NCI-H2227 (cell line): ENCODE measurements around the gene ZNF254.
"Not testable (repeated sequence)": the region's sequence is repeated elsewhere in the genome, so short reads cannot be mapped to it uniquely, and the experiment has no call there.

Experiments
- DNase-seq: peaks from one replicate; lab custom pipeline; 2025; ENCODE audit not compliant: unreplicated experiment; lab: John Stamatoyannopoulos, UW

ZNF254 gene

DNA sequence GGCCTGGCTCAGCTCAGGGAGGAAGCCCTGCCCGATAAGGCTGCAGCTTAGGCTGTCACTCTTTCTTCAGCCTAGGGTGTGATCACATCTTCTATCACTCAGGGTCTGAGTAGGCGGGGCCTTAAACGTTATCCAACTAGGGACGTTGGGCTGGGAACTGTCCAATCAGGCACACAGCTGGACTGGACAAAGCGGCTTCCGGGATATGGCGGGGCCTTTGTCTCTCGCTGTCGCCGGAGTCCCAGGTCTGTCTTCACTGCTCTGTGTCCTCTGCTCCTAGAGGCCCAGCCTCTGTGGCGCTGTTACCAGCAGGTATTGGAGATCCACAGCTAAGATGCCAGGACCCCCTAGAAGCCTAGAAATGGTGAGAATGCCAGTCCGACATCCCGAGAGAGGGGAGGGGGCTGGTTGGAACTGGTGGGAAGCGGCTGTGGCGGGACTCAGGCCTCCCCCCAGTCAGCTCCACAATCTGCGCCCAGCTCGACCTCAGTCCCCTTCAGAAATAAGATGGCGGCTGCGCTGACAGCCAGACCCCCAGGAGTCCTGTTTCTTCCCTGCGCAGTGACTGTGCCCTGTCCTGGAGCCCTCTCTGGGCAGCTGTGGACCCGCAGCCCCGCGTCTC is at the start of gene ZNF254:
Gene ZNF254 (plus strand): TSS at position 214 of the 622 bp plus-strand sequence. CDS start 121 bp downstream, at position 335.
- peak; percentile 88 for DNase-seq

- DNase-seq = no peak
These were observed 46.4 kb upstream of the ZNF254 start for GRCh38 chr19:24040621-24041020.

DNA sequence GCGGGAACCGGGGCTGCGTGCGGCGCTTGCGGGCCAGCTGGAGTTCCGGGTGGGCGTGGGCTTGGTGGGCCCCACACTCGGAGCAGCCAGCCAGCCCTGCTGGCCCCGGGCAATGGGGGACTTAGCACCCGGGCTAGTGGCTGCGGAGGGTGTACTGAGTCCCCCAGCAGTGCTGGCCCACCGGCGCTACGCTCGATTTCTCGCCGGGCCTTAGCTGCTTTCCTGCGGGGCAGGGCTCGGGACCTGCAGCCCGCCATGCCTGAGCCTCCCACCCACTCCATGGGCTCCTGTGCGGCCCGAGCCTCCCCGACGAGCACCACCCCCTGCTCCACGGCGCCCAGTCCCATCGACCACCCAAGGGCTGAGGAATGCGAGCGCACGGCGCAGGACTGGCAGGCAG is 45.7 kb upstream of the ZNF254 start:
- not testable (repeated sequence) for DNase-seq

DNA sequence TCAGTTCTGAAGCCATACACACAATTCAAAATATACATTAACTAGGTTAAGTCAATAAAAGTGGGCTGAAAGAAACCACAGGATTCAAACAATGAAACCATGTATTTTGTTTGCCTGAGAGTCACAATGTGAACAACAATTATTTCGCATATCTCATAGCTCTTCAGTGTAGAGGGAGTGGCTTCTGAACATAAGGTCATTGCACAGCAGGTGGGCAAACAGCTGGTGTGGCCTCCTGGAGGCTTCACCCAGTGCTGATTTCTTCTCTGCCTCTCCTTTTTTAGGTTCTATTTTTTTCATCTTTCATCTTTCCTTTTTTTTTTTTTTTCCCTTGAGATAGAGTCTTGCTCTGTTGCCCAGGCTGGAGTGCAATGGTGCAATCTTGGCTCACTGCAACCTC is 40.4 kb upstream of the ZNF254 start:
- no peak for DNase-seq

GRCh38 chr19:24048261-24048660 is 38.7 kb upstream of the ZNF254 start:
- DNase-seq = no peak

GRCh38 chr19:24049537-24049936 is 37.5 kb upstream of the ZNF254 start:
- DNase-seq = no peak

DNA sequence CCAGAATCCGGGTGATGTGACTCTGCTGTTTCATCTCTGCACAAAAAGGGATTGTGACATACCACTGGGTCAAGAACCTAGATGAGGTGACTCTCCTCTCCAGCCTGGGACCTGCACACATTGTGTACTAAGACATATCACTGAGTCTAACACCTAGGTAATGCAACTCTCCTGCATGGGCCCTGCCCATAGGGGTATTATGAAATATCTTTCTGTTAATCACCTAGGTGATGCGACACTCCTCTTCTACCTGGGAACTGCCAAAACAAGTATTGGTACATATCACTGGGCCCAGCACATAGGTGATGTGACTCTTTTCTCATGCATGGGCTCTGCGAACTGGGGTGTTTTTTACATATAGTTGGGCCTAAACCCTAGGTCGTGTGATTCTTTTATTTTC is 35.5 kb upstream of the ZNF254 start:
- DNase-seq = no peak

DNA sequence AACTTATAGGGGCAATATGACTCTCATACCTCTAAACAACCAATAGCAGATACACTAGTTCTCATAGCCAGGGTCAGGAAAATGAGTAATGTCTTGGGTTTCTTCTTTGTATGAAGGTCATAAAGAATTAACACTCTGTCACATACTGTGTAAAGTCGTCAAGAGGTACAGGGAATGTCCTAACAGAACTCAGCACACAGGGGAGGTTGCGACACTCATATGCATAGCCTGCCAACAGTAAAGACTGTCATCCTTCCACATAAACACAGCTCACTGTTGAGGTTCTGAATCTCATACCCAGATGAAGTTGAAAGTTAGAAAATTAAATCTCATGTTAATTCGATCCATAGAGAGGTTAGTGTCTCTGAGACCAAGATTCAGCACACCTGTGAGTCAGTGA is 34.2 kb upstream of the ZNF254 start:
- no peak for DNase-seq

DNA sequence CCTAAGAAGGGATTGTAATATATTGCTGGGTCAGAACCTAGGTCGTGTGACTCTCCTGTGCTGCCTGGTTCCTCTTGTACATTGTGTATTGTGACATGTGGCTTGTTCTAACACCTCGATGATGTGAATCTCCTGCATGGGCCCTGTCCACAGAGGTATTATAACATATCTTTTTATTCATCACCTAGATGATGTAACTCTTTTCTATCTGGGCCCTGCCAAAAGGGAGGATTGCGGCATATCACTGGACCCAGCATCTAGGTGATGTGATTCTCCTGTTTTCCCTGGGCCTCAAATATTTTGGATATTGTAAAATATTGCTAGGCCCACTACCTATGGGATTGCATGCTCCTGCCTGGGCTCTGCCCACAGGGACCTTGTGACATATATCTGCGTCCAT is 33.4 kb upstream of the ZNF254 start:
- DNase-seq = no peak

GRCh38 chr19:24054044-24054935 is 32.7 kb upstream of the ZNF254 start:
- no peak for DNase-seq

DNA sequence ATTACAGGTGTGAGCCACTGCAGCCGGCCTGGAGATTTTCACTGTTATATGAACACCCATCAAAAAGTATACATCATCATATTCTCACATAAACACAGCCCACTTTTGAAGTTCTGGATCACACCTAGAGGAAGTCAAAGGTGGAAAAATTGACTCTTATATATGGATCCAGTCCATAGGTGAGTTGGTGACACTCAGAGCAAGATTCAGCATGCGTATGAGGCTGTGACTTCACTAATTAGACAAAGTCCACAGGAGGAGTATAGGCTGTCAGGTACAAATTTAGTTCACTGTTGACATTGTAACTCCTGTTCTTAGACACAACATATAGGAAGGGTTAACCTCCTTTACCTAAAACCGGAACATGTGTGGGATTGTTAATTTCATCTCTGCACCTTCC is 31.4 kb upstream of the ZNF254 start:
- no peak for DNase-seq

DNA sequence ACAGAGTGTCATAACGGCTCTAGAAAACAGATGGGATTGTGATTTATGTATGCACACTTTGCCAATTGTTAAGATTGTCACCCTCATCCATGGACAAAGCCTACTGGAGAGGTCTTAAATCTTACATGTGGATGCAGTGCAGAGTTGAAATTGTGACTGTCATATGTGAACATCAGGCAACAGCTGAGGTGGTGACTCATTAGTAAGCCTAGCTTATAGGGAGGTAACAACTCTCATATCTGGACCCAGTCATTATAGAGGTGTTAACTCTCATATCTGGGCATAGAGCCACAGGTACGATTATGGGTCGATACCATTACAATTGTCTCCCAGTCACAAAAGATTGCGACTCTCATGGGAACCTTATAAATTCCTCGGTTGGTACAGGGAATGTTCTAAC is 29.8 kb upstream of the ZNF254 start:
- DNase-seq = no peak

DNA sequence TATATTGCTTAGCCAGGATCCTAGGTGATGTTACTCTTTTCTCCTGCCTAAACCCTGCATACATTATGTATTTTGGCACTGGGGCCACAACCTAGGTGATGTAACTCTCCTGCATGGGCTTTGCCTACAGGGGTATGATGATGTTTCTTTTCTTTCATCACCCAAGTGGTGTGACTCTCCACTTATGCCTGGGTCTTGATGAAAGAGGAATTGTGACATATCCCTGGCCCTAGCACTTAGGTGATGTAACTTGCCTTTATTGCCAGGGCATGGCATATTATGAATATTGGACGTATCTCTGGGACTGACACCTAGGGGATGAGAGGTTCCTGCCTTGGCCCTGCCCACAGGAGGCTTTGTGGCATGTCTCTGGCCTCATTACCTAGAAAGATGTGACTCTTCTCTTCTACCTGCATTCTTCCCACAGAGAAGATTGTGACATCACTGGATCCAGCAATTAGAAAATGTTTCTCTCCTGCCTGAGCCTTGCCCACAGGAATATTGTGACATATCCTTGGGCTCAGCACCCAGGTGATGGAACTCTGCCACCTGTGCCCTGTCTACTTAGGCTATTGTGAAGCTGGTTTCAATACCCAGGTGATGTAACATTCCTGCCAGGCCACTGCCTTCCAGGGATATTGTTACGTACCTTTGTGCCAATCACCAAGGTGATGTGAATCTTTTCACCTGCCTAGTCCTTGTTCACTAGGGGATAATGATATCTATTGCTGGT is 27.3 kb upstream of the ZNF254 start:
- DNase-seq = no peak

DNA sequence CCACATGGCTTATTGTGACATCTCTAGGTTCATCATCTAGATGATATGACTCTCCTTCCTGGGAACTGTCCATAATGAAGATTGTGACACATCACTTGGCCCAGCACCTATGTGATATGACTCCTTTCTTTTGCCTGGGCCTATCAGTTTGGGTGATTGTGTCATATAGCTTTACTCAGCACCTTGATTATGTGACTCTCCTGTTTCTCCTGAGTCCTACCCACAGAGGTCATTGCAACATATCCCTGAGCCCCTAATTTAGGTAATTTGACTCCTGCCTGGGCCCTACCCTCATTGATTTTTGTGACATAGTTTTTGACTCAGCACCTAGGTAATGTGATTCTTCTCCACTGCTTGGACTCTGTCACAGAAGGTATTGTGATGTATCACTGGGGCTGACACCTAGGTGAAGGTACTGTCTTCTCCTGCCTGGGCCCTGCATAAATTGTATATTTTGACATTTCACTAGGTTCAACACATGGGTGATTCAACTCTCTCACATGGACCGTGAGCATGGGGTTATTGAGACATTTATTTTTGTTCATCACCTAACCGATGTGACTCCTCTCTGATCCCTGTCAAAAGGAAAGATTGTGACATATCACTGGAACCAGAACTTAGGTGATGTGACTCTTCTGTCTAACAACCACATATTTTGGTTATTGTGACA is 26.2 kb upstream of the ZNF254 start:
- no peak for DNase-seq

DNA sequence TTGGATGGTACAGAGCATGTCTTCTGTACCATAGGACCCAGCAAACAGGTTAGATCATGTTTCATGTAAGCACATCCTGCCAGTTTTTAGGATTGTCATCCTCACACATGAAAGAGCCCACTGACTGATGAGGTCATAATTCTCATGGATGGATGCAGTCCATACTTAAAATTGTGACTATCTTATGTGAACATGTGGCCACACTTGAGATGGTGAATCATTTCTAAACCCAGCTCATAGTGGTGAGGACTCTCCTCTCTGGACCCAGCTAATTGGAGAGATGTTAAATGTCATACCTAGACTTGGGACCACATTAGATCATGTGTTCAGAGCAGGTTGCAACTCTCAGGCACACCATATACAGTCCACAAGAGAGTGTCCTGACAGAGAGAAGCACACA is 24.8 kb upstream of the ZNF254 start:
- no peak for DNase-seq

DNA sequence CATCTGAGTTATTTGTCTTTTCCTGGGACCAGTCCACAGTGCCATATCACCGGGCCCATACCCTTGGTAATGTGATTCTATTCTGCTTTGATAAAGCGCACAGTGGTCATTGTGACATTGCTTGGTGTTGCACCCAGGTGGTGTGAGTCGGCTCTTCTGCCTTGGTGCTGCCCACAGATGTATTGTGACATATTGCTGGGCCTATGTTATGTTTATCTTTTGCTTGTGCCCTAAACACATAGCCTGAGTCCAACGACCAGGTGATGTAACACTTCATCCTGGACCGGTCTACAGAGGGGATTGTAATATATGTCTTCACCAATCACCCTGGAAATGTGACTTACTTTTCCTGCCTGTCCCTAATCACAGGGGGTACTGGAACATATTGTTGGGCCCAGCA is 23.7 kb upstream of the ZNF254 start:
- DNase-seq = no peak

DNA sequence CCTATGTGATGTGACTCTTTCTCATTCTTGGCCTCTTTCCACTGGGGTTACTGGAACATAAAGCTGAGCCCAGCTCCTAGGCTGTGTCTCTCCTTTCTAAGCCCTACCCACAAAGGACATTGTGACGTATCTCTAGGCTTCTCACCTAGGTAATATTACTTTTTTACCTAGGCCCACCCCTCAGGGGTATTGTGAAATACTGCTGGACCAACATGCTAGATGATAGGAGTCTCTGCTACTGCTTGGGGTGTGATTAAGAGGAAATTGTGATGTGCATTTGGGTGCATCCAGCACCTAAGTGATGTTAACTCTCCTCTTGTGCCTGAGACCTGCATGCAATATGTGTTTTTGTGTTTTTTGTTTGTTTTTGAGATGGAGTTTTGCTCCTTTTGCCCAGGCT is 22.8 kb upstream of the ZNF254 start:
- DNase-seq = no peak

DNA sequence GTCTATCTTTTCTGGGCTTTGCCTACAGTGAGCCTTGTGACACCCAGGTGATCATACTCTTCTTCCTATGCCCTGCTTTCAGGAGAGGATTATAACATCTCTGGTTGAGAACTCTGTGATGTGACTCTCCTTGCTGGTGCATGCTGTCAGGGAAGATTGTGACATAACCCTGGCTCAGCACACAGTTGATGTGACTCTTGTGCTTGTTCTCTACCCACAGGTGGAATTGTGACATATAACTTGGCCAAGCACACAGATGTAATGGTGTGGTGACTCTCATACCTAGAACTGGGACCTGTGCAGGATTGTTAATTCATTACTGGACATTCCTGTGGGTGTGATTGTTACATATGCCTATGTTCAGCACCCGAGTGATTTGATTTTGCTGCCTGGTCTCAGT is 21.7 kb upstream of the ZNF254 start:
- DNase-seq = no peak

DNA sequence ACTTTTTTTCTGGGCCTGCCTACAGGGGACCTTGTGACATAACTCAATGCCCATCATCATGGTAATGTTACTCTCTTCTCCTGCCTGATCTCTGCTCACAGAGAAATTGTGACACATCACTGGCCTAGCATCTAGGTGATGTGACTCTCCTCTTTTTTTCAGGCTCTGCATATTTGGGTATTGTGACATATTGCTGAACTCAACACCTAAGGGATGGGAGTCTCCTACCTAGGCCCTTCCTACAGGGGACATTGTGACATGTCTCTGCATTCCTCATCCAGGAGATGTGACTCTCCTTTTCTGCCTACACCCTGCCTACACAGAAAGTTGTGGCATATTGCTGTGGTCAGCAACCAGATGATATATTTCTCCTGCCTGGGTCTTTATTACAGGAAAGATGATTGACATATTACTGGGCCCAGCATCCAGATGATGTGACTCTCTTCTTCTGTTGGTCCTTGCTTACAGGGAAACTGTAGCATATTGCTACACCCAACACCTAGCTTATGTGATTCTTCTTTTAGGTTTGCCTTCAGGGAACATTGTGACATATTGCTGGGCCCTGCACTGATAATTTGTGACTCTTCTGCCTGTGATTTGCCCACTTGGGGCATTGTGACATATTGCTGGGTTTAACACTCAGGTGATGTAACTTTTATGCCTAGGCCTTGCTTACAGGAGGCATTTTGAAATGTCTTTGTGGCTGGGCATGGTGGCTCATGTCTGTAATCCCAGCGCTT is 21.0 kb upstream of the ZNF254 start:
- no peak for DNase-seq

- DNase-seq = no peak
These were observed 16.9 kb upstream of the ZNF254 start for GRCh38 chr19:24069905-24070657.
